Gastrocnemius medialis (tissue), 4 donors: ENCODE measurements around the gene F2RL1. TPM values are rescaled to one million over a fixed set of nuclear protein-coding genes. Genes with fewer than 3 reads are reported as not detected.
A peak's percentile ranks its signal among the peaks of the same experiment; 100 is the strongest.

ENCODE experiments used
- ATAC-seq, 2 donors: fragments of 150-250 bp; one replicate each; pipeline ENCODE4 v1.9.1; 2016
- DNase-seq, 2 donors: peaks; one replicate each; pipeline ENCODE4 v3.0.0-alpha.2; 2019
- H3K27ac ChIP-seq, 4 donors: fragments of 200-600 bp; sonication (generic); 1 replicate in 1 of 4; 2 replicates in 3 of 4; pipeline ENCODE4 v1.5.1; 2016 to 2018; ENCODE audit warnings: mild to moderate bottlenecking in 2 of 4, moderate library complexity in 1 of 4
- H3K27me3 ChIP-seq, 3 donors: fragments of 200-600 bp; sonication (generic) in 2 of 3; 1 replicate in 1 of 3; 2 replicates in 2 of 3; pipeline versions ENCODE4 v1.5.1 to v1.6.0; 2016 to 2019; ENCODE audit warnings: mild to moderate bottlenecking in 1 of 3, moderate library complexity in 1 of 3
- H3K36me3 ChIP-seq, 2 donors: fragments of 200-600 bp; sonication (generic) in 1 of 2; one replicate each; pipeline ENCODE4 v1.5.1; 2017 to 2018
- H3K4me1 ChIP-seq, 2 donors: fragments of 200-600 bp; sonication (generic) in 1 of 2; one replicate each; pipeline ENCODE4 v1.5.1; 2016 to 2017; ENCODE audit warnings: mild to moderate bottlenecking in 2 of 2
- H3K4me3 ChIP-seq, 4 donors: fragments of 200-600 bp; sonication (generic) in 3 of 4; 1 replicate in 1 of 4; 2 replicates in 3 of 4; pipeline ENCODE4 v1.5.1; 2016 to 2019; ENCODE audit warnings: mild to moderate bottlenecking in 2 of 4
- H3K9me3 ChIP-seq, 3 donors: fragments of 200-600 bp; sonication (generic) in 2 of 3; 1 replicate in 1 of 3; 2 replicates in 2 of 3; pipeline ENCODE4 v1.5.1; 2016 to 2019
- CTCF ChIP-seq, 5 experiments: fragments of 450-650 bp in 3 of 5; fragments of 200-600 bp in 2 of 5; sonication (generic) in 2 of 5; IDR thresholded peaks in 4 of 5; conservative IDR thresholded peaks in 1 of 5; 1 replicate in 4 of 5; 2 replicates in 1 of 5; pipeline ENCODE4 v1.5.1; 2016 to 2019; ENCODE audit warnings: antibody characterized with exemption in 5 of 5, mild to moderate bottlenecking in 3 of 5, moderate library complexity in 3 of 5
- POLR2A ChIP-seq, 2 donors: fragments of 450-650 bp; IDR thresholded peaks; one replicate each; pipeline ENCODE4 v1.6.1; 2017; ENCODE audit warnings: antibody characterized with exemption in 2 of 2, mild to moderate bottlenecking in 2 of 2, moderate library complexity in 2 of 2
- in situ Hi-C, 4 donors: fragments of 200-750 bp; cut with MboI; loops; one replicate each; pipeline versions ENCODE4 v1.15.0 to v1.8.0; 2017; ENCODE audit warnings: low sequenced_read_pairs in 4 of 4
- intact Hi-C: fragments of 100-400 bp; cut with DNase I; formaldehyde crosslinking; loops from one replicate; pipeline ENCODE4 v1.15.1; 2023; ENCODE audit warnings: low total_unique reads
- total RNA-seq, 4 donors: library from RNA; depleted of rRNA; stranded (reverse); fragments of >200 nt; gene quantifications; one replicate each; pipeline versions ENCODE4 v1.1.0 to v1.2.3, GENCODE V29; 2016

The F2RL1 gene
- total RNA-seq, 4 donors from 2014 or later, result 0.20 to 0.46 TPM; not detected in 2

GRCh38 chr5:76867827-76868693, 49.2 kb downstream of the F2RL1 start:
- ATAC-seq, result no peak
- in situ Hi-C loops (no loop called here), intact Hi-C loops (no loop called here)
- H3K4me1 ChIP-seq, result no peaks in the 10 kb centered on the region
- H3K9me3 ChIP-seq, result no peaks in the 10 kb centered on the region
- no peaks in the 10 kb centered on the region for H3K27me3 ChIP-seq
- no peaks in the 10 kb centered on the region for H3K36me3 ChIP-seq
- peak in 1 of 2 donors; percentile 18 for DNase-seq
- H3K4me3 ChIP-seq, result no peak overlapping the region
- H3K27ac ChIP-seq, result no peak overlapping the region
- TF ChIP-seq POLR2A (IDR thresholded peaks at IDR 0.05) (no peak), CTCF (IDR thresholded peaks at IDR 0.05 in 4 of 5, conservative IDR thresholded peaks at IDR 0.05 in 1 of 5) (peak in 4 of 5 experiments; percentile 15 to 47 (median 40))

GRCh38 chr5:76870046-76870445, 51.2 kb downstream of the F2RL1 start:
- in situ Hi-C loops, result loop anchor here in 1 of 4 donors (10.0 kb wide), 1 partner anchor 145 kb away; no protein-coding TSS in a partner anchor
- intact Hi-C loops, result no loop called here
- no peak overlapping the region for H3K27ac ChIP-seq
- ATAC-seq, result no peak
- H3K9me3 ChIP-seq, result no peaks in the 10 kb centered on the region
- H3K36me3 ChIP-seq, result no peaks in the 10 kb centered on the region
- TF ChIP-seq CTCF (IDR thresholded peaks at IDR 0.05 in 4 of 5, conservative IDR thresholded peaks at IDR 0.05 in 1 of 5) (no peak), POLR2A (IDR thresholded peaks at IDR 0.05) (no peak)
- no peak for DNase-seq
- H3K4me3 ChIP-seq, result no peak overlapping the region
- H3K27me3 ChIP-seq, result no peaks in the 10 kb centered on the region
- no peaks in the 10 kb centered on the region for H3K4me1 ChIP-seq

GRCh38 chr5:76874088-76874581, 55.3 kb downstream of the F2RL1 start:
- H3K9me3 ChIP-seq, result no peaks in the 10 kb centered on the region
- no peaks in the 10 kb centered on the region for H3K36me3 ChIP-seq
- intact Hi-C loops (no loop called here), in situ Hi-C loops (loop anchor here in 1 of 4 donors (10.0 kb wide), 1 partner anchor 141 kb away; no protein-coding TSS in a partner anchor)
- no peaks in the 10 kb centered on the region for H3K4me1 ChIP-seq
- no peak overlapping the region for H3K4me3 ChIP-seq
- ATAC-seq, result no peak
- no peaks in the 10 kb centered on the region for H3K27me3 ChIP-seq
- no peak for TF ChIP-seq POLR2A (IDR thresholded peaks at IDR 0.05)
- no peak for TF ChIP-seq CTCF (IDR thresholded peaks at IDR 0.05 in 4 of 5, conservative IDR thresholded peaks at IDR 0.05 in 1 of 5)
- no peak for DNase-seq
- H3K27ac ChIP-seq, result no peak overlapping the region

Other genes starting within 250 kb of the F2RL1 start
- not detected for gene F2RL2, start 195.6 kb upstream of the F2RL1 start, total RNA-seq
- 1 to 10 TPM; 2.4 to 4.2 (median 3.8) TPM for gene F2R, start 102.9 kb upstream of the F2RL1 start, total RNA-seq
- gene S100Z, start 31.0 kb downstream of the F2RL1 start, total RNA-seq, result not detected
- gene CRHBP, start 134.0 kb downstream of the F2RL1 start, total RNA-seq, result under 1 TPM in 3 of 4 donors, not detected in 1; 0.36 to 0.61 (median 0.38) TPM
- 10 to 100 TPM; 16.9 to 25.0 (median 19.8) TPM for gene AGGF1, start 211.4 kb downstream of the F2RL1 start, total RNA-seq